ENCODE results near the gene TMED10. TPM values are rescaled to one million over a fixed set of nuclear protein-coding genes. Genes with fewer than 3 reads are reported as not detected.
"Not testable (repeated sequence)": the region's sequence is repeated elsewhere in the genome, so short reads cannot be mapped to it uniquely, and the experiment has no call there.

The TMED10 gene
- total RNA-seq, 2 donors from 2014 or later, result 200 to 265 TPM

GRCh38 chr14:75185251-75186040 lies 9.0 kb upstream of the TMED10 start:
- Mint-ChIP-seq H3K4me3 (no peak overlapping the region), H3K27ac (no peak overlapping the region), H3K36me3 (no peaks in the 10 kb centered on the region), H3K9me3 (no peaks in the 10 kb centered on the region), H3K4me1 (ENCODE audit: low read depth in 2 of 2) (peaks cover 0 to 3% of the 10 kb centered on the region in 2 donors), H3K27me3 (peaks cover 5 to 7% of the 10 kb centered on the region in 2 donors)
- ATAC-seq (no peak), DNase-seq (ENCODE audit: low spot score) (no peak)

GRCh38 chr14:75184492-75184891 lies 8.1 kb upstream of the TMED10 start:
- H3K4me3 Mint-ChIP-seq, result no peak overlapping the region
- H3K4me1 Mint-ChIP-seq (ENCODE audit: low read depth in 2 of 2), result peaks cover 0 to 3% of the 10 kb centered on the region in 2 donors
- H3K9me3 Mint-ChIP-seq, result no peaks in the 10 kb centered on the region
- peaks cover 5 to 7% of the 10 kb centered on the region in 2 donors for H3K27me3 Mint-ChIP-seq
- no peak overlapping the region for H3K27ac Mint-ChIP-seq
- H3K36me3 Mint-ChIP-seq, result no peaks in the 10 kb centered on the region
- DNase-seq (ENCODE audit: low spot score), result no peak
- ATAC-seq, result no peak

- Mint-ChIP-seq H3K27ac (no peak overlapping the region), H3K36me3 (no peaks in the 10 kb centered on the region), H3K9me3 (no peaks in the 10 kb centered on the region), H3K4me1 (ENCODE audit: low read depth in 2 of 2) (peaks cover 0 to 3% of the 10 kb centered on the region in 2 donors), H3K27me3 (peaks cover 5 to 7% of the 10 kb centered on the region in 2 donors), H3K4me3 (no peak overlapping the region)
- ATAC-seq (no peak), DNase-seq (ENCODE audit: low spot score) (no peak)
Measured at GRCh38 chr14:75184039-75184438, 7.6 kb upstream of the TMED10 start.

- H3K36me3 Mint-ChIP-seq, result no peaks in the 10 kb centered on the region
- peaks cover 0 to under 1% of the 10 kb centered on the region in 2 donors for H3K4me1 Mint-ChIP-seq (ENCODE audit: low read depth in 2 of 2)
- peaks cover 4 to 7% of the 10 kb centered on the region in 2 donors for H3K27me3 Mint-ChIP-seq
- no peak for ATAC-seq
- H3K27ac Mint-ChIP-seq, result no peak overlapping the region
- DNase-seq (ENCODE audit: low spot score), result no peak
- H3K9me3 Mint-ChIP-seq, result no peaks in the 10 kb centered on the region
- no peak overlapping the region for H3K4me3 Mint-ChIP-seq
Measured at GRCh38 chr14:75183225-75183624, 6.8 kb upstream of the TMED10 start.

- Mint-ChIP-seq H3K9me3 (no peaks in the 10 kb centered on the region), H3K4me3 (no peak overlapping the region), H3K36me3 (no peaks in the 10 kb centered on the region), H3K27ac (no peak overlapping the region), H3K27me3 (peaks cover 3 to 7% of the 10 kb centered on the region in 2 donors), H3K4me1 (ENCODE audit: low read depth in 2 of 2) (no peaks in the 10 kb centered on the region)
- ATAC-seq, result no peak
- DNase-seq (ENCODE audit: low spot score), result no peak
Measured at GRCh38 chr14:75182821-75183220, 6.4 kb upstream of the TMED10 start.

GRCh38 chr14:75182163-75182562 lies 5.8 kb upstream of the TMED10 start:
- H3K4me1 Mint-ChIP-seq (ENCODE audit: low read depth in 2 of 2); DNase-seq (ENCODE audit: low spot score): not testable (repeated sequence)

GRCh38 chr14:75181293-75182062 lies 5.1 kb upstream of the TMED10 start:
- peaks cover under 1 to 3% of the 10 kb centered on the region in 2 donors for H3K27me3 Mint-ChIP-seq
- H3K36me3 Mint-ChIP-seq, result no peaks in the 10 kb centered on the region
- H3K9me3 Mint-ChIP-seq, result no peaks in the 10 kb centered on the region
- ATAC-seq, result no peak
- no peak overlapping the region for H3K27ac Mint-ChIP-seq
- no peak for DNase-seq (ENCODE audit: low spot score)
- peaks cover 7 to 9% of the 10 kb centered on the region in 2 donors for H3K4me1 Mint-ChIP-seq (ENCODE audit: low read depth in 2 of 2)
- H3K4me3 Mint-ChIP-seq, result no peak overlapping the region

More at GRCh38 chr14:75182163-75182562, 5.8 kb upstream of the TMED10 start:
- not testable (repeated sequence) for H3K4me3 Mint-ChIP-seq, ATAC-seq, H3K27ac Mint-ChIP-seq, H3K9me3 Mint-ChIP-seq, H3K27me3 Mint-ChIP-seq, H3K36me3 Mint-ChIP-seq

GRCh38 chr14:75175677-75176141 lies 703 bp downstream of the TMED10 start:
- H3K27me3 Mint-ChIP-seq, result no peaks in the 10 kb centered on the region

GRCh38 chr14:75174066-75174465 lies 2.3 kb downstream of the TMED10 start:
- no peaks in the 10 kb centered on the region for H3K9me3 Mint-ChIP-seq
- H3K36me3 Mint-ChIP-seq, result no peaks in the 10 kb centered on the region
- ATAC-seq, result no peak
- no peaks in the 10 kb centered on the region for H3K27me3 Mint-ChIP-seq
- no peak for DNase-seq (ENCODE audit: low spot score)
- H3K4me1 Mint-ChIP-seq (ENCODE audit: low read depth in 2 of 2), result peaks cover 45 to 53% of the 10 kb centered on the region in 2 donors
- H3K4me3 Mint-ChIP-seq, result peak overlapping the region; percentile 92
- H3K27ac Mint-ChIP-seq, result peak overlapping the region; percentile 97 to 98

More at GRCh38 chr14:75175677-75176141, 703 bp downstream of the TMED10 start:
- Mint-ChIP-seq H3K9me3 (no peaks in the 10 kb centered on the region), H3K27ac (peak overlapping the region; percentile 97 to 98), H3K4me3 (peak overlapping the region; percentile 92), H3K36me3 (no peaks in the 10 kb centered on the region), H3K4me1 (ENCODE audit: low read depth in 2 of 2) (peaks cover 36 to 41% of the 10 kb centered on the region in 2 donors)
- DNase-seq (ENCODE audit: low spot score) (no peak), ATAC-seq (no peak)

- H3K27me3 Mint-ChIP-seq, result no peaks in the 10 kb centered on the region
- DNase-seq (ENCODE audit: low spot score) (no peak), ATAC-seq (no peak)
- no peak overlapping the region for H3K4me3 Mint-ChIP-seq
- no peak overlapping the region for H3K27ac Mint-ChIP-seq
- H3K9me3 Mint-ChIP-seq, result no peaks in the 10 kb centered on the region
- H3K36me3 Mint-ChIP-seq, result no peaks in the 10 kb centered on the region
- peaks cover 59 to 61% of the 10 kb centered on the region in 2 donors for H3K4me1 Mint-ChIP-seq (ENCODE audit: low read depth in 2 of 2)
Measured at GRCh38 chr14:75170772-75171171, 5.6 kb downstream of the TMED10 start.

- no peaks in the 10 kb centered on the region for H3K9me3 Mint-ChIP-seq
- H3K4me3 Mint-ChIP-seq, result no peak overlapping the region
- DNase-seq (ENCODE audit: low spot score) (no peak), ATAC-seq (no peak)
- no peaks in the 10 kb centered on the region for H3K27me3 Mint-ChIP-seq
- H3K27ac Mint-ChIP-seq, result peak overlapping the region in 1 of 2 donors; percentile 69
- H3K36me3 Mint-ChIP-seq, result no peaks in the 10 kb centered on the region
- H3K4me1 Mint-ChIP-seq (ENCODE audit: low read depth in 2 of 2), result peaks cover 43 to 46% of the 10 kb centered on the region in 2 donors
Measured at GRCh38 chr14:75168586-75169335, 7.7 kb downstream of the TMED10 start.

GRCh38 chr14:75167325-75167724 lies 9.1 kb downstream of the TMED10 start:
- Mint-ChIP-seq H3K4me3 (no peak overlapping the region), H3K36me3 (no peaks in the 10 kb centered on the region), H3K9me3 (no peaks in the 10 kb centered on the region), H3K4me1 (ENCODE audit: low read depth in 2 of 2) (peaks cover 42 to 47% of the 10 kb centered on the region in 2 donors), H3K27me3 (no peaks in the 10 kb centered on the region), H3K27ac (no peak overlapping the region)
- no peak for ATAC-seq
- no peak for DNase-seq (ENCODE audit: low spot score)

GRCh38 chr14:75165586-75166391 lies 10.6 kb downstream of the TMED10 start:
- no peaks in the 10 kb centered on the region for H3K36me3 Mint-ChIP-seq
- ATAC-seq, result no peak
- no peaks in the 10 kb centered on the region for H3K27me3 Mint-ChIP-seq
- no peak overlapping the region for H3K27ac Mint-ChIP-seq
- peaks cover 42 to 48% of the 10 kb centered on the region in 2 donors for H3K4me1 Mint-ChIP-seq (ENCODE audit: low read depth in 2 of 2)
- H3K9me3 Mint-ChIP-seq, result no peaks in the 10 kb centered on the region
- no peak for DNase-seq (ENCODE audit: low spot score)
- H3K4me3 Mint-ChIP-seq, result no peak overlapping the region
